ENCODE data around the gene BCL7B.

Gene BCL7B

DNA sequence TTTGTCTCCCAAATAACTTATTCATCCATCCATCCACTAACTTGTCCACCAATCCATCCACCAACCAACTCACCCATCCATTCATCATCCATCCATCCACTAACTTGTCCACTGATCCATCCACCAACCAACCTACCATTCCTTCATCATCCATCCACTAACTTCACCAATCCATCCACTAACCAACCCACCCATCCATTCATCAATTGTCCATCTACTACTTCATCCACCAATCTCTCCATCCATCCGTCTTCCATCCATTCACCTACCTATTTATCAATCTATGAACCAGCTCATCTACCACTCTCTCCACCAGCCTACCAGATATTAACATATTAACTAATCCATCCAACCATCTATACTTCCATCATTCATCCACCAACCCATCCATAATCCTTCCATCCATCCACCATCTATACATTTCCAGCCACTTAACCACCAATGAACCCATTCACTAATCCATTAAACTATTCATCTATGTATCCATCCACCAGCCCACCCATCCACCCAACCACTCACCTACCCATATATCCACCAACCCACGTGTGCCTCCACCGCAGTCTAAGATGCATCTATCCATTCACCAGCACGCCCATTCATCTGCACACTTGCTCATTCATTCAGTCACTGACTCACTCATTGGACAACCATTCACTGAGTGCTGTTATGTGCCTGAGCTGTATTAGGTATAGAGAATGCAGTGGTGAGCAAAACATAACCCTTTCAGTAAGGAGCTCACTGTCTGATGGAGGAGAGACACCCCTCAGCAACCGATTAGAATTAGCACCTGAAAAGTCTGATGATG is 40.7 kb upstream of the BCL7B start:
- no peak for DNase-seq (ENCODE audit: low read depth)
- TF ChIP-seq, protein P1, sequence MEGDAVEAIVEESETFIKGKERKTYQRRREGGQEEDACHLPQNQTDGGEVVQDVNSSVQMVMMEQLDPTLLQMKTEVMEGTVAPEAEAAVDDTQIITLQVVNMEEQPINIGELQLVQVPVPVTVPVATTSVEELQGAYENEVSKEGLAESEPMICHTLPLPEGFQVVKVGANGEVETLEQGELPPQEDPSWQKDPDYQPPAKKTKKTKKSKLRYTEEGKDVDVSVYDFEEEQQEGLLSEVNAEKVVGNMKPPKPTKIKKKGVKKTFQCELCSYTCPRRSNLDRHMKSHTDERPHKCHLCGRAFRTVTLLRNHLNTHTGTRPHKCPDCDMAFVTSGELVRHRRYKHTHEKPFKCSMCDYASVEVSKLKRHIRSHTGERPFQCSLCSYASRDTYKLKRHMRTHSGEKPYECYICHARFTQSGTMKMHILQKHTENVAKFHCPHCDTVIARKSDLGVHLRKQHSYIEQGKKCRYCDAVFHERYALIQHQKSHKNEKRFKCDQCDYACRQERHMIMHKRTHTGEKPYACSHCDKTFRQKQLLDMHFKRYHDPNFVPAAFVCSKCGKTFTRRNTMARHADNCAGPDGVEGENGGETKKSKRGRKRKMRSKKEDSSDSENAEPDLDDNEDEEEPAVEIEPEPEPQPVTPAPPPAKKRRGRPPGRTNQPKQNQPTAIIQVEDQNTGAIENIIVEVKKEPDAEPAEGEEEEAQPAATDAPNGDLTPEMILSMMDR (IDR thresholded peaks at IDR 0.05; ENCODE audit: low read depth, low read length, missing control alignments), result no peak
- in situ Hi-C loops (cut with HindIII; ENCODE audit: low sequenced_read_pairs), result no loop called here
- no peak overlapping the region for H3K4me3 ChIP-seq (ENCODE audit: low read depth, low read length)

DNA sequence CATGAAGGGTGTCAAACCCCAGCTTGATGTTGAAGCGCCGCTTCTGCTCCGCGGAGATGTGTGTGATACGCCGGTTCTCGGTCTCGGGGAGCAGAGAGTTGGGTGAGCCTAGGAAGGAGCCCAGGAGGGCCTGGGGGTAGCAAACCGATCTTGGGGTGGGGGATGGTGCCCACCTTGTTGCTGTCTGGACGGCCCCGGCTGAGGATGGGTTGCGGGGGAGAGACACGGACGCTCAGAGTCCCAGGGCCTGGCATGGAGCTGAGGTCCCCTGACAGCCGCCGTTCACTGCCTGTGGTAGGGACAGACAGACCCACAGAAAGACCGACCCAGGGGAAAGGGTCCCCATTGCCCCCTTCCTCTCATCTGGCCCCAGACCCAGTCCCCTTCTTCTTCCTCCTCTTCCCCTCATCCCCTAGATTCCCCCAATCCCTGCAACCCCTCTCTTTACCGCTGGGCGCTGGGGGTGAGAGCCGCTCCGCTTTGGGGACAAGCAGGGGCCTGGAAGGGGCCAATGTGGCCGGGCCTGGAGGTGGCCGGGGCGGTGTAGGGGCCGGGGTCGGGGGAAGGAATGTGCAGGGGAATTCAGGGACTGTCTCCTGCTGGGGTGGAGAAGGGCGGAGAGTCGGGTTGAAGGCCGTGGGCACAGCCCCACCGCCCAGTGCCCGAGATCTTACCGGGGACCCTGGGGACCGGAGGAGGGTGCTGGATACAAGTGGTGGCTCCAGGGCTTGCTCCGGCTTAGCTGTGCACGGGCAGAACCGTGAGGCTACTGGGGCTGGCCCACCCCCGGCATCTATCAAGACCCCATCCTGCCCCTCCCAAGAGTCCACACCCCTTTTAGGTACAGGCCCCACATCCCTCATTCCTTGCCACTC is 38.9 kb upstream of the BCL7B start:
- TF ChIP-seq, protein P1 (IDR thresholded peaks at IDR 0.05; ENCODE audit: low read depth, low read length, missing control alignments), result no peak
- DNase-seq (ENCODE audit: low read depth), result no peak
- in situ Hi-C loops (cut with HindIII; ENCODE audit: low sequenced_read_pairs), result no loop called here
- no peak overlapping the region for H3K4me3 ChIP-seq (ENCODE audit: low read depth, low read length)

DNA sequence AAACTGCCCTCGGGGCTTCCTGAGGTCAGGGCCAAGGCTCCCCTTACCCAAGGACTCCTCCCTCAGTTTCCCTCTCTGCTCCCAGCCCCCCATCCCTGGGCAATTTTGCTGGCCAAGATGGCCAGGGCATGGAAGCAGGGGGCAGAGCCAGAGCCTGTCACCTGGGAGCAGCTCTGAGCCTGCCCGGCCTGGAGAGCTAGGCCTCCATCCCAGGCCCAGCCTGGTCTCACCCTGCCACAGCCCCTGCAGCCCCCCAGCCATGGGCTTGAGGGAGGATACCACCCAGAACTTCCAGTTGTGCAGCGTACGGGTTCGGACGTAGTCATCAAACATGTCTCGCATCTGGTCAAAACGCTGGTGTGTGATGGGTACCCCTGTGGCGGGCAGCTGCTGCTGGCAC is 37.9 kb upstream of the BCL7B start:
- H3K4me3 ChIP-seq (ENCODE audit: low read depth, low read length), result no peak overlapping the region
- DNase-seq (ENCODE audit: low read depth), result no peak
- in situ Hi-C loops (cut with HindIII; ENCODE audit: low sequenced_read_pairs), result no loop called here
- TF ChIP-seq, protein P1 (IDR thresholded peaks at IDR 0.05; ENCODE audit: low read depth, low read length, missing control alignments), result no peak

DNA sequence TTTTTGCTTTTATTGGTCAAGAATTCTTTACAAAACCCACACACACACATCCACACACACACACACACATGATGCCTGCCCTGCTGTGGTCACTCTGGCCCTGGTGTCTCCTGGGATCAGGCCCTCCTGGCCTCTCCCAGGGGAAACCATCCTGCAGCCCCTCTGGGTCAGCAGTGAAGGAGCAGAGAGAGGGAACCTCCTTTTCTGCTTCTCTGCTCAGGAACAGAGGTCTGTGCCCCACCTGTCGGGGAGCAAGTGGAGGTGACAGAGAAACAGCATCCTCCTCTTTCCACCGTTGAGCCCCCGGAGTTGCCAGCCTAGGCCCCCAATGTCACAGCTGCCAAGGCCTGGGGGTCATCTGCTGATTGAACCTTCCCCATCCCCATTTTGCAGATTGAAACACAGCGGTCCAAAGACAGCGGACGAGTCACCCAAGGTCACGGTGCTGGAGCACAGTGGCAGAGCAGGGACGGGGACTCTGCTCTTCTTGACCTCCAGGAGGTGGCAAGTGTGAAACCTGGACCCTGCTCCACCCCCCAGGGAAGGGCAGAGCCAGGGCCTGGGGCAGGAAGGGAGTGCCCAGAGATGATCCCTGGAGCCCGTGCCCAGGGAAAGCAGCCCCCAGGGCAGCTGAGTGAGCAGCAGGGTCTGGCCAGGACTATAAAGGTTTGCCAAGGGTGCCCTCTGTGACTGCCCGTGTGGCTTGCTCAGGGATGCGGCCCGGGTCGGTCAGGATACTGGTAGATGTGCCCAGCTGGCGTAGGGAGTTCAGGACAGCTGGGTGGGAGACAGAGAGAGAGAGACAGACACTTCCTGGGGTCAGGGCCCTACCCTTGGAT is 35.9 kb upstream of the BCL7B start:
- DNase-seq (ENCODE audit: low read depth), result no peak
- no peak overlapping the region for H3K4me3 ChIP-seq (ENCODE audit: low read depth, low read length)
- in situ Hi-C loops (cut with HindIII; ENCODE audit: low sequenced_read_pairs), result no loop called here
- TF ChIP-seq, protein P1 (IDR thresholded peaks at IDR 0.05; ENCODE audit: low read depth, low read length, missing control alignments), result no peak

DNA sequence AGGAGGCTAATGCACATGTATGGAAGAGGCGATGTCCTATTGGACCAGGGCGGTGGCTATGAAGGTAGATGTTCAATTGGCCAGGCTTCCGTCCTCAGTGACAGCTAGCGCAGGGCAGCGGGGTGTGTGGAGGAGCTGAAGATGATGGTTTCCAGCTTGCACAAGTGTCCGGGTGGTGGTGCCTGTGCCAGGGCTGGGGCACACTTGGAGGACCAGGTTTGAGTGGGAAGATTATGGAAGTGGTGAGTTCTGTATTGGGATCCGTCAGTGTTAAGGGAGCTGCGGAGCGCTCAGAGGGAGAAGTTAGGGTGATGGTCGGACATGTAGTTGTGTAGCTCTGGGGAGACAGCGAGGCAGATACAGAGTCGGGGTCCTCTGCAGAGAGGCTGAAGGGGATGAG is 29.4 kb upstream of the BCL7B start:
- DNase-seq (ENCODE audit: low read depth), result no peak
- TF ChIP-seq, protein P1 (IDR thresholded peaks at IDR 0.05; ENCODE audit: low read depth, low read length, missing control alignments), result no peak
- in situ Hi-C loops (cut with HindIII; ENCODE audit: low sequenced_read_pairs), result no loop called here
- H3K4me3 ChIP-seq (ENCODE audit: low read depth, low read length), result no peak overlapping the region

DNA sequence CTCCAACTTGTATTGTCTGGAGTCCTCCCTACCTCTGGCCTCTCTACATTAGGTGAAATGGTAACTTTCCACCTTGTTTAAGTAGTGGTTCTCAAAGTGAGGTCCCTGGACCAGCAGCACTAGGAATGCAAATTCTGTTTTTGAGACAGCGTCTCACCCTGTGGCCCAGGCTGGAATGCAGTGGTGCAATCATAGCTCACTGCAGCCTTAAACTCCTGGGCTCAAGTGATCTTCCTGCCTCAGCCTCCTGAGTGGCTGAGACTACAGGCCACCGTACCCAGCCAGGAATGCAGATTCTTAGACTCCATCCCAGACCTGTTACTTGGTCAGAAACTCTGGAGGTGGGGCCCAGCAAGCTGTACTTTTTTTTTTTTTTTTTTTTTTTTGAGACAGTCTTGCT is 27.7 kb upstream of the BCL7B start:
- no peak for DNase-seq (ENCODE audit: low read depth)
- in situ Hi-C loops (cut with HindIII; ENCODE audit: low sequenced_read_pairs), result no loop called here
- no peak overlapping the region for H3K4me3 ChIP-seq (ENCODE audit: low read depth, low read length)
- TF ChIP-seq, protein P1 (IDR thresholded peaks at IDR 0.05; ENCODE audit: low read depth, low read length, missing control alignments), result no peak

Data from astrocyte of the cerebellum (primary cell).